ENCODE data around the gene WWC1. TPM values are rescaled to one million over a fixed set of nuclear protein-coding genes. Genes with fewer than 3 reads are reported as not detected.

The WWC1 gene
- total and polyA plus RNA-seq, 9 of the 15 experiments (the other 6 are each of a cell fraction or from before 2014, with no cell fraction given): under 0.01 to 0.54 (median 0.42) TPM; not detected in 6

DNA sequence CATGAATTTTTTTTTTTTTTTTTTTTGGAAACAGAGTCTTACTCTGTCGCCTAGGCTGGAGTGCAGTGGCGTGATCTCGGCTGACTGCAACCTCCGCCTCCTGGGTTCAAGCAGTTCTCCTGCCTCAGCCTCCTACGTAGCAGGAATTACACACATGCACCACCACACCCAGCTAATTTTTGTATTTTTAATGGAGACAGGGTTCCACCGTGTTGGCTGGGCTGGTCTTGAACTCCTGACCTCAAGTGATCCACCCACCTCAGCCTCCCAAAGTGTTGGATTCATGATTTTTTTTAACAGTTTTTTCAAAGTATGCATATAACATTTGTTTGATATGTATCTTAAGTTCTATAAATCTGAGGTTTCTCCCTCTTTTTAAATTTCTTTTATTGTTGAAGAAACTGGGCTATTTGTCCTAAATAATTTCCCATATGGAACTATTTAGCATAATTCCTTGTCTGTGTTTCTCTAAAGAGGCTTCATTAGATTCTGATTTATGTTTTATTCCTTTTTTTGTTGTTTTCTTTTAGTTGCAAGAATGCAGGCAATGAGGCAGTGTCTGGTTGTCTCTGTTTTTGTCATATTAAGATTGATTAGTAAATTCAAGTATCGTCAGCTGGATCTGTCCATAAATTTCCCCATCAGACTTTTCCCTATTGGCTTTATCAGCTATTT, 211.3 kb downstream of the WWC1 start:
- WGBS (ENCODE audit: insufficient coverage, low coverage, missing lambda C conversion rate): 93% methylated on average over 7 of the region's 7 CpGs
- H3K4me1 ChIP-seq (replicated peaks in 1 of 2; ENCODE audit: control insufficient read depth in 2 of 2, insufficient read depth in 2 of 2, low read length in 2 of 2): no peaks in the 10 kb centered on the region
- BruUV-seq (replicated peaks): no TSS peak
- no peak overlapping the region for H2AFZ ChIP-seq (ENCODE audit: low read depth, low read length)
- DNase-seq (ENCODE audit: extremely low read depth in 1 of 4, low spot score in 3 of 4) (no peak), FAIRE-seq (no peak), ATAC-seq (no peak)
- no peak overlapping the region for H3K4me2 ChIP-seq (ENCODE audit: insufficient read depth, low read length)
- H4K20me1 ChIP-seq (replicated peaks; ENCODE audit: control insufficient read depth, insufficient read depth, low read length): no peaks in the 10 kb centered on the region
- H3K4me3 ChIP-seq: no peak overlapping the region
- H3K27ac ChIP-seq (ENCODE audit: extremely low read depth, low read depth, low read length): no peak overlapping the region
- no peak overlapping the region for H3K9ac ChIP-seq (ENCODE audit: insufficient read depth in 1 of 2, low read depth in 2 of 2, low read length in 2 of 2)
- no peaks in the 10 kb centered on the region for H3K9me3 ChIP-seq (replicated peaks; ENCODE audit: control insufficient read depth, insufficient read depth, low read depth, low read length)
- H3K27me3 ChIP-seq (ENCODE audit: control insufficient read depth in 2 of 2, insufficient read depth in 2 of 2, low read length in 2 of 2): no peaks in the 10 kb centered on the region
- POLR2A ChIA-PET: interaction anchor here (0.7 kb wide), 2 partner anchors 43 to 161 kb away, joined by 3 read pairs; no protein-coding TSS in a partner anchor
- intact Hi-C loops (cut with micrococcal nuclease) (no loop called here), in situ Hi-C loops (cut with MboI) (no loop called here)
- TF ChIP-seq, protein P1, sequence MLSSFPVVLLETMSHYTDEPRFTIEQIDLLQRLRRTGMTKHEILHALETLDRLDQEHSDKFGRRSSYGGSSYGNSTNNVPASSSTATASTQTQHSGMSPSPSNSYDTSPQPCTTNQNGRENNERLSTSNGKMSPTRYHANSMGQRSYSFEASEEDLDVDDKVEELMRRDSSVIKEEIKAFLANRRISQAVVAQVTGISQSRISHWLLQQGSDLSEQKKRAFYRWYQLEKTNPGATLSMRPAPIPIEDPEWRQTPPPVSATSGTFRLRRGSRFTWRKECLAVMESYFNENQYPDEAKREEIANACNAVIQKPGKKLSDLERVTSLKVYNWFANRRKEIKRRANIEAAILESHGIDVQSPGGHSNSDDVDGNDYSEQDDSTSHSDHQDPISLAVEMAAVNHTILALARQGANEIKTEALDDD (IDR thresholded peaks at IDR 0.05): no peak
- TF ChIP-seq ATF2 (CRISPR knock-in tag; IDR thresholded peaks at IDR 0.05) (no peak), TAL1 (IDR thresholded peaks at IDR 0.05) (no peak)
- H3K9me1 ChIP-seq (ENCODE audit: control insufficient read depth, insufficient read depth, low read length): no peaks in the 10 kb centered on the region
- no peaks in the 10 kb centered on the region for H3K79me2 ChIP-seq (ENCODE audit: control insufficient read depth, insufficient read depth, low read length)
- H3K36me3 ChIP-seq (ENCODE audit: control insufficient read depth, insufficient read depth, low read length): peaks cover 74% of the 10 kb centered on the region
- CTCF ChIA-PET (ENCODE audit: low intra/inter-chr PET ratio): no interaction called here

Measured in K562 (cell line).